GM18867 (cell line): ENCODE measurements around the gene CRB3.

Experiments
- ATAC-seq: cut with Tn5 transposase; IDR thresholded peaks from one replicate; pipeline ENCODE4 v1.9.1; 2021; ENCODE audit warnings: mild to moderate bottlenecking, moderate library complexity; ENCODE audit not compliant: unreplicated experiment

The CRB3 gene

DNA sequence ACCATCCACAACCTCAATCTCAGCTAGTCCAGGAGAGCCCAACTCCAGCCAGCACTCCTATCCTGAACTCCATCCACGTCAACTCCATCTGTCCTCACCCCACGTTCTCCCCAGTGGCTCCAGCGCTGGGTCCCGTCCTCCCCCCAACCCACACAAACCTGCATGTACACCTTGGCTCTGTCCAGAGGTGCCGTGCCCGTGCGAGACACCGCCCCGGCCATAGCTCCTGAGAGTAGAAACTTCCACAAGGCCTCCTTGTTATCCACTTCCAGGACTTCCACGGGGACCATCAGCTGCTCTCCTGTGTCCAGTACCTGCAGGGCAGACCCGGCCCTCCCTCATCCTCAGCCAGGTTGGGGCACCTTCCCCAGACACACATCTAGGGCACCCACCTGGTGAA lies 32.2 kb upstream of the CRB3 start:
- ATAC-seq: no peak

GRCh38 chr19:6433165-6433564 lies 30.9 kb upstream of the CRB3 start:
- ATAC-seq: no peak

GRCh38 chr19:6433663-6434062 lies 30.4 kb upstream of the CRB3 start, which contains the start of gene SLC25A41:
Gene SLC25A41, minus strand, starts transcription at chr19:6433763. Its CDS starts 70 bp downstream, at chr19:6433693.
- ATAC-seq: no peak

DNA sequence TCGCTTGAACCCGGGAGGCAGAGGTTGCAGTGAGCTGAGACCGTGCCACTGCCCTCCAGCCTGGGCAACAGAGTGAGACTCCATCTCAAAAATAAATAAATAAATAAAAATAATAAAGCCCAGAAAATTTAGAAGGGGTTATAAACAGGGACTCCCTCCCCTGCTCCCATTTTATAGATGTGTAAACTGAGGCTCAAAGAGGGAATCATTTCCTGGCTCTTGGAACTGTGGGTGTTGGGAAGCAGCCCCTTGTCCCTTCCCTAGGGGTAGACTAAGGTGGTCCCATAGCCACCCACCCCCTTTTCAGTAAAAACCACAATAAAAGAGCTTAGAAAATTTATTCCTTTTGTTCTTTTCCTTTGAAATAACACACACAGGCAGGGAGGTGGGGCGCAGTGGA lies 24.3 kb upstream of the CRB3 start:
- ATAC-seq: no peak

DNA sequence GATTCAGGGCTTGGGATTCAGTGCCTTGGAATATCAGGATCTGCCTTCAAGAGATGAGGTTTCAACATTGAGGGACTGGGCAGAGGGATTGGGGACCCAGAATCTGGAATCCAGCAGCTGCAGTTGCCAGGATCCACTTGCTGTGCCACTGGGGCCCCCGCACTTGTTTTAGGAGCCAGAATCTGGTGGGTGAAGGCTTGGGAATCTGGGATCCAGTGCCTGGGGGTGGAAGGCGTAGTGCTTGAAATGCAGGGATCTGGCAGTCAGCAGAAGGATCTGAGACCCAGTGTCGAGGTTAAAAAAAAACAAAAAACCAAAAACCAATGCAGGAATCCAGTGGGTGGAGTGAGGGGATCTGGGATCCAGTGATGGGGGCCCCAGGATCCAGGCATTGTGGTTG lies 23.2 kb upstream of the CRB3 start:
- no peak for ATAC-seq

DNA sequence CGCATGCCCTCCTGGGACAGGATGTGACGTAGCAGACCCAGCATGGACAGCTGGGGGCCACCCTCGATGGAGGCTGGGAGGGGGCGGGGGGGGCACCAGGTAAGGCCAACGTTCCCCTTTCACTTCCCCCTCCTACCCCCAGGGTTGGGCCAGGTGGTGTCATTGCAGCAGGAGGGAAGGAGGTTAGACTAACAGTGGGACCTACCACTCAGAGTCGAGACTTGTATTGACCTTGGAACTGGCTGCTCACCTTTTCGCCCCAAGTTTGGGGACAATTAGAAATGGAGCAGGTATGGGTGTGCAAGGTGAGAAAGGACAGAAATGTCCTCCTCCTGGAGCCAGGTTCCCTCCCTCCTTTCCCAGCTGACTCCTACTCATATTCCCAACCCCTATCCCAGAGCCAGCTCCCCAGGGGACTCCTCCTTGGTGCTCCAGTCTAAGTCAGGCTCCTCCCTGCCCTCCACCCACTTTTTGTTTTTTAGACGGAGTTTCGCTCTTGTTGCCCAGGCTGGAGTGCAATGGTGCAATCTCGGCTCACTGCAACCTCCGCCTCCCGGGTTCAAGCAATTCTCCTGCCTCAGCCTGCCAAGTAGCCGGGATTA lies 21.9 kb upstream of the CRB3 start:
- ATAC-seq: no peak

DNA sequence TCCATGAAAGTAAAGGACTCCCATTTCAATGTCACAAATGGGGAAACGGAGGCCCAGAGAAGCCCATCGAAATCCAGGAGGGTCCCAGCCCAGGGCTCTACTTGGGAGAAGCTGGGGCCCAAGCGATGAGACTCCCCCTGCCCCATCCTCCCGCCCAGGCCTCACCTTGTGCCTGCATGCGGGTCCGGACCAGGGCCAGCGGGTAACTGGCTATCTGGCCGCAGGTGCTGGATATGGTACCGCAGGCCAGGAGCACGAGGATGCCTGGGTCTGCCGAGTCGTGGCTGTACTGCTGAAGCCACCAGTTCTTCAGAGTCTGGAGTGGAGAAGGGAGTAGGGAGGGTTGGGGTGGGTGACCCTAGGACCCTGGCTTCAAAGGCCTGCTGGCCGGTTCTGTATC lies 20.1 kb upstream of the CRB3 start:
- ATAC-seq: no peak

DNA sequence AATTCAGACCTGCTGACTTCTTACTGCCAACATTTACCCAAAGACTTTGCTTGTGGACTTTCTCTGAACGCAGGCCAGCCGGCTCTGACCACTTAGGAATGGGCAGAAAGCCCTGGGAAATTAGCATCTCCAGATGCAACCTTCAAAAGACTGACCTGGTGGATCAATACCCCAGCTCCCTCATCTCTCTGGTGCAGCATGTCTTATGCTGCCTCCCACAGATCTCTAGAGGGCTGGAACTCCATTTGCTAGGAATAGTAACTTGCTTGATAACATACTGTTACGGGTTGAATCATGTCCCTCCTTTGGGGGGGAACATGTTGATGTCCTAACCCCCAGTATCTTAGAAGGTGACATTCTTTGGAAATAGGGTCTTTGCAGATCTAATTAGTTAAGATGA lies 17.6 kb upstream of the CRB3 start:
- ATAC-seq: no peak

DNA sequence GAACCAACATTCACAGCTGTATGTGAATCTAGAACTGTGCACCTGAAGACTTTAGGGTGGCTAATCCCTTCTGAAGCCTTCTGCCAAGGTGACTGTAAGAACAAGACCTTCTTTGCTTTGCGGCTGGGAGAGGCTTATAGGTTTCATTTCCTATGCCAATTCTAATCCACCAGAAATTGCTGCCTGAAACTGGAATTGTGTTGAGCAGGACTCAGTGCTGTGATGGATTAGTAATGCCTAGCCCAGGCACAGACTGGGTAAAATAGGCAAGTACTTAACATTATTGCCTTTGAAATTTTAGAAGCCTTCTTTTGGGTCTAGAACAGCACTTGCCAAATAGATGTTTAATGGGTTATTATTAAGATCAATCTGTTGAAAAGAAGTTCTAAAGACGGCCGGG lies 16.0 kb upstream of the CRB3 start:
- ATAC-seq: no peak

DNA sequence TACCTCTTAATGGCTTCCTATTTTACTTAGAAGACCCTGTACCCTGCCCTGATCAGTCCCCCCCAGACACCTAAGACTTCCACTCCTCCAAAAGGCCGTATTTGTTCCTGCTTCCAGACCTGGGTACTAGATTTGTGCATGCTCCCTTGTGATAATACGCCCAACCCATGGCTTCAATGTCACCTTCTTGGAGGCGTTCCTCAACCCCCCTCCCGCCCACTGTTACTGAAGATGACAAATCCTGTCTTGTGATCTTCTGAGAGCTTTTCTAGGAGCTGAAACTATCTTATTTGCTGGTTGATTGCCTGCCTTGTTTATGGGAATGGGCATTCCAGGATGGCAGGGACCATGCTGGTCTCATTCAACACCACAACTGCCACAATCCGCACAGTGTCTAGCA lies 13.9 kb upstream of the CRB3 start:
- ATAC-seq: no peak

DNA sequence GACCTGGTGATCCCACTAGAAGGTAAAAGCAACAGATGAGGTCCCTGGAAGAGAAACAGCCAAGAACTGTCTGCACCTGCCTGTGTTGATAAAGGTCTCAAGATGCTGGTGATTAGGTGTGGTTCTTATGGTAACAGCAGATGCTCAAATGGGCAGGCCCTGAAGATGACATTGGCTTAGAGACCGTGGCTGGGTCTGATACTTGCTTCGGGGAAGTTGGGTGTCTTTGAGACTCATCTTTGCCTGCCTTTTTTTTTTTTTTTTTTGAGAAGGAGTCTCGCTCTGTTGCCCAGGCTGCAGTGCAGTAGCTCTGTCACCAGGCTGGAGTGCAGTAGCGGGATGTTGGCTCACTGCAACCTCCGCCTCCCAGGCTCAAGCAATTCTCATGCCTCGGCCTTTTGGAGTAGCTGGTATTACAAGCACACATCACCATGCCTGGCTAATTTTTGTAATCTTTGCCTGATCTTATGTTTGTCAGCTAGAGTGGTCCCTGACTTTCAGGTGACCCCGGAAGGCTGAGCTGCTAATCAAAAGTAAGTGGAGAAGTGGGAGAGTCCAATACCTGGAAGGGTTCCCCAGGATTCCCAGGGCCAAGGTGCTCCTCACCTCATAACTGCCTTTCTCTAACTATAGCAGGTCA lies 12.4 kb upstream of the CRB3 start:
- no peak for ATAC-seq

- no peak for ATAC-seq
Measured at GRCh38 chr19:6452223-6452614, 11.9 kb upstream of the CRB3 start.

DNA sequence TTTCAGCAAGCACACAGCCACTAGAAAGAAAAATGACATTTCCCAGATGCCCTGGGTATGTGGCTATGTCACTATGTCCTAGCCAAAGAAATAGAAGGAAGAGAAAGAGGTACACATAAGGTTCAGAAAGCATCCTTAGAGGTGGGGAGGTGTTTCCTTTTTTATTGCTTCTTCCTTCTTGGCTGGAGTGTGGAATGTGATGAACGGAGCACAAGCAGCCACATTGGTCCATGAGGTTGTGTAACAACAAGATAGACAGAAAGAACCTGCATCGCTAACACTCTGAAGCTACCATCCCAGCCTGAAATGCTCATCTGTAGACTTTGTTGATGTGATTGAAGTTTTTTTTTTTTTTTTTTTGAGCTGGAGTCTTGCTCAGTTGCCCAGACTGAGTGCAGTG lies 11.2 kb upstream of the CRB3 start:
- ATAC-seq: no peak

DNA sequence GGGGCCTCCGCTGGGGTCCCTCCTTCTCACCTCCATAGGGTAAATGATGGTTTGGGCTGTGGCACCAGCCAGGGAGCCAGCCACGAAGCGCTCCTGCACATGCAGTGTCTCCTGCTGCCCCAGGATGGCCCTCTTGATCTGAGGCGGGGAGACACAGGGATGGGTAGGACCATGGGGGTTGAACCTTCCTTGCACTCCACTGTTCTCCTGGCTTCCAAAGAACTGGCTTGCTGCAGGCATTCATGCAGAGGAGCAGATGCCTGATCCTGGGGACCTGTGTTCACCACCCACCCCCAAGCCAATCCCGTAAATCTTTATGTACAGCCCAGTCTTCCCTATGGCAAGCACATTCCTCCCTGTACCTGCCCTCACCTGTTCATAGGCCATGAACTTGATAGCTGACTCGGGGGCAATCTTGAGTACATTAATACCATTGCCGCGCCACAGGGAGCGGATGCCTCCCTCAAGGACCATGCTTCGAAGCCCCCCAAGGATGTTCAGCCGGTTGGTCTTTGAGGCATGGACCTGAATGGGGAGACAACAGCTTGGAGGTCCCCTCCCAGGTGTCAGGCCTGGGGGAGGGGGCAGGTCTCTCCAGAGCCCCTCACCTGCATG lies 10.0 kb upstream of the CRB3 start:
- ATAC-seq: no peak

- no peak for ATAC-seq
Measured at GRCh38 chr19:6455924-6456323, 8.1 kb upstream of the CRB3 start.

GRCh38 chr19:6457958-6458694 lies 5.9 kb upstream of the CRB3 start:
- no peak for ATAC-seq

DNA sequence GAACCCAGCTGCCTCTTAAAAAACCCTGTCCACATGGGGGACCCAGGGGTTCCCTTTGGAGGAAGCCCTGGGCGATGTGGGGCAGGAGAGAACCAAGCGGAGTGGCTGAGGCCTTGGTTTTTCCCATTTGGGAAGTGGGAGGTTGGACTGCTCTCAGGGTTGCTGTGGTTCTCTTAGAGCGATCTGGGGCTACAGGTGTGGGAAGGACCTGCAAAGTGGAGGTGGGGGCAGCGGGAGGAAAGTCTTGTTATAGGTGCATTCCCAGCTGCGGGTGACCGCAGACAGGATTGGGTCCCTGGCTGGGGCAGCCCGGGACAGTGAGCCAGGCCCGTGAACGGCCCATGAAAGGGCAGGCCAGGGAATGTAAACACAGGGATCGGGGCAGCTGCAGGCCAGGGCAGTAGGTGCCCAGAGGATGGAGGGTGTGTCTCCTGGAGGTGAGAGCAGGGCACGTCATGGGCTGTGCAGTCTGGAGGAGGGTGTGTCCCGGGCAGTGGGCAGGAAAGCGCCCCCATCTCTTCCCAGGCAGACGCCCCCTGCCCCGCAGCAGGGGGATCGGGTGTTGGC lies 5.3 kb upstream of the CRB3 start:
- ATAC-seq: no peak

- ATAC-seq: peak; percentile 30
Measured at GRCh38 chr19:6459262-6460098, 4.6 kb upstream of the CRB3 start, which contains the start of gene SLC25A23. Gene SLC25A23, minus strand, starts transcription at chr19:6459792. Its CDS starts 164 bp downstream, at chr19:6459628.

GRCh38 chr19:6460099-6460884 lies 3.8 kb upstream of the CRB3 start:
- peak; percentile 71 for ATAC-seq

DNA sequence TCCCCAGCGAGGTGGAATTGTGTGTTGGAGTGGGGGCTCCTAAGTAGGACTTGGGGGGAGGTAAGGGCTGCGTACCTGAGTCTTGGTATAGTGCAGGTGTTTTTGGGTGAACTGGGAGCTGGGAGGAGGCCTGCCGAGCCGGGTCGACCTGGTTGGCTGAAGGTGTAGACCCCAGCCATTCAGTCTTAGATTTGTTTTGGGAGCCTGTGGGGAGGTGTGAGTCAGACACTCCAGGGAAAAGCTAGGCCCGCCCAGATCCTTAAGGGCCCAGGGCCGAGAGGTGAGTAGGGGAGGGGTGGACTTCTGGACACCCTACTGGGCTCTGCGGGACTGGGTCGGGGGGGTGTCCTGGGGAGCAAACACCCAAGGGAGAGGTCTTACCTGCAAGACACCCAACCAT lies 935 bp downstream of the CRB3 start:
- ATAC-seq: no peak
